Subcutaneous abdominal adipose tissue (tissue), 5 donors: ENCODE measurements around the gene ARFGEF2.

ENCODE experiments used
- H3K27ac ChIP-seq: one replicate; pipeline ENCODE4 v1.7.0; 2013; ENCODE audit warnings: low read depth, mild to moderate bottlenecking, inconsistent platforms, low read length, moderate library complexity
- H3K27me3 ChIP-seq, 5 donors: one replicate each; pipeline ENCODE4 v1.7.0; 2013; ENCODE audit warnings: low read length in 5 of 5, inconsistent platforms in 1 of 5; ENCODE audit not compliant: control insufficient read depth in 5 of 5, insufficient read depth in 4 of 5
- H3K36me3 ChIP-seq, 5 donors: one replicate each; pipeline ENCODE4 v1.7.0; 2013; ENCODE audit warnings: low read length in 5 of 5; ENCODE audit not compliant: control insufficient read depth in 5 of 5, insufficient read depth in 5 of 5
- H3K4me1 ChIP-seq, 5 donors: one replicate each; pipeline ENCODE4 v1.7.0; 2013; ENCODE audit warnings: low read length in 5 of 5, mild to moderate bottlenecking in 3 of 5, moderate library complexity in 1 of 5; ENCODE audit not compliant: control insufficient read depth in 5 of 5, insufficient read depth in 5 of 5
- H3K4me3 ChIP-seq, 5 donors: one replicate each; pipeline ENCODE4 v1.7.0; 2013; ENCODE audit warnings: low read length in 5 of 5, low read depth in 1 of 5
- H3K9ac ChIP-seq, 5 donors: one replicate each; pipeline ENCODE4 v1.7.0; 2013; ENCODE audit warnings: low read length in 5 of 5, mild to moderate bottlenecking in 4 of 5, moderate library complexity in 3 of 5
- H3K9me3 ChIP-seq, 5 donors: one replicate each; pipeline ENCODE4 v1.7.0; 2013; ENCODE audit warnings: low read length in 5 of 5; ENCODE audit not compliant: control insufficient read depth in 5 of 5
- donor health status: healthy.
- donor health status: healthy.
- donor health status: healthy.
- donor health status: healthy.
- donor health status: healthy.

Gene ARFGEF2

GRCh38 chr20:48924756-48925109, 3.2 kb downstream of the ARFGEF2 start:
- H3K9ac ChIP-seq, result peak overlapping the region in 1 of 5 donors; percentile 36
- H3K9me3 ChIP-seq, result no peaks in the 10 kb centered on the region
- H3K27me3 ChIP-seq, result no peaks in the 10 kb centered on the region
- peaks cover 3 to 55% (median 48%) of the 10 kb centered on the region in 5 donors for H3K4me1 ChIP-seq
- H3K4me3 ChIP-seq, result no peak overlapping the region
- H3K27ac ChIP-seq, result no peak overlapping the region
- no peaks in the 10 kb centered on the region for H3K36me3 ChIP-seq

DNA sequence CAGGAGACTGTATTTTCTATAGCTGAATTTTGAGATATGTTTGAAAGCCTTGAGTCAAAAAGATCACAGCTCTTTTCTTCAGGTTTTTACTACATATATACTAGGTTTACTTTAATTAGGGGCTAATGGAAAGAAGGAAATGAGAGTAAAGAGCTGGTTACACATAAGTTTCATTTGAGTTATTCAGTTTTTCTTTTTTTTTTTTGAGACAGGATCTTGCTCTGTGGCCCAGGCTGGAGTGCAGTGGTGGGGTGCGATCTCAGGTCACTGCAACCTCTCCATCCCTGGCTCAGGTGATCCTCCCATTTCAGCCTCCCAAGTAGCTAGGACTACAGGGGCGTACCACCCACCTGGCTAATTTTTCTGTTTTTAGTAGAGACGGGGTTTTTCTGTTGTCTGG, 4.8 kb downstream of the ARFGEF2 start:
- Histone ChIP-seq H3K9ac (no peak overlapping the region), H3K27me3 (no peaks in the 10 kb centered on the region), H3K36me3 (no peaks in the 10 kb centered on the region), H3K4me3 (no peak overlapping the region), H3K27ac (no peak overlapping the region), H3K4me1 (peaks cover 3 to 56% (median 45%) of the 10 kb centered on the region in 5 donors), H3K9me3 (no peaks in the 10 kb centered on the region)

DNA sequence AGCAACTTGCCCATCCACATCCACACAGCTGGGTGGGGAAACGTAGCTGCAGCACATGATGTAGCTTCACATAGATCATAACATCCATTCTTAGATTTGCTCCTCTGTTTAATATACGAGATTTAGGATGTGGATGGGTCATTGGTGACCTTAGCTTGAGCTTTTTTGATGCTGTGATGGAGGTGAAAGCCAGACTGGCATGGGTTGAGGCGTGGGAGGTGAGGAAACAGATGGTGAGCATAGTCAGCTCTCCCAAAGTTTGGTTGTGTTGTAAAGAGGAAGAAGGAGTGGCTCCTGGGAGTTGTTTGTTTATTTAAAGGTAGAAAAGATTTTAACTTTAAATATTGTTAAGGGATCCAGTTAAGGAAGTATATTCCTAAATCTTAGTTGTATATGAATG, 5.3 kb downstream of the ARFGEF2 start:
- peaks cover 3 to 55% (median 45%) of the 10 kb centered on the region in 5 donors for H3K4me1 ChIP-seq
- H3K9me3 ChIP-seq, result no peaks in the 10 kb centered on the region
- H3K27ac ChIP-seq, result no peak overlapping the region
- H3K4me3 ChIP-seq, result no peak overlapping the region
- H3K27me3 ChIP-seq, result no peaks in the 10 kb centered on the region
- no peak overlapping the region for H3K9ac ChIP-seq
- H3K36me3 ChIP-seq, result no peaks in the 10 kb centered on the region

GRCh38 chr20:48928832-48929725, 7.6 kb downstream of the ARFGEF2 start:
- H3K4me1 ChIP-seq, result peaks cover 0 to 33% (median 23%) of the 10 kb centered on the region in 5 donors
- no peak overlapping the region for H3K27ac ChIP-seq
- no peaks in the 10 kb centered on the region for H3K27me3 ChIP-seq
- H3K4me3 ChIP-seq, result no peak overlapping the region
- H3K36me3 ChIP-seq, result peaks cover 0 to 4% (median 0%) of the 10 kb centered on the region in 5 donors
- peak overlapping the region in 2 of 5 donors; percentile 17 to 35 for H3K9ac ChIP-seq
- H3K9me3 ChIP-seq, result no peaks in the 10 kb centered on the region

GRCh38 chr20:48930035-48930434, 8.5 kb downstream of the ARFGEF2 start:
- no peak overlapping the region for H3K4me3 ChIP-seq
- no peaks in the 10 kb centered on the region for H3K27me3 ChIP-seq
- H3K9me3 ChIP-seq, result no peaks in the 10 kb centered on the region
- H3K4me1 ChIP-seq, result peaks cover 0 to 24% (median 17%) of the 10 kb centered on the region in 5 donors
- no peak overlapping the region for H3K9ac ChIP-seq
- H3K27ac ChIP-seq, result no peak overlapping the region
- peaks cover 0 to 4% (median 0%) of the 10 kb centered on the region in 5 donors for H3K36me3 ChIP-seq

DNA sequence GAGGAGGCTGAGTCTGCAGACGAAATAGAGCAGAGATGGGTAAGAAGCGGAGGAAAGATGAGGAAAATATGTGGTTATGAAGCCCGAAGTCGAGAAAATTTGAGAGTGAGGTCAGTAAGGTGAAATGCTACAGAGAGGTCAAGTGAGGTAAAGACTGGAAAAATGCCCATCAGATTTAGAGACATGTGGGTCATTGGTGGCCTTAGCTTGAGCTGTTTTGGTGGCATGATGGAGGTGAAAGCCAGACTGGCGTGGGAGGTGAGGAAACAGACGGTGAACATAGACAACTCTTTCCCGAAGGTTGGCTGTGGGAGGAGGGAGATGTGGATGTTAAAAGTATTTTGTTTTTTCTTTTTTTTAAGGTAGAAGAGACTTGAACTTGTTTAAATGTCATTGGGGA, 9.4 kb downstream of the ARFGEF2 start:
- Histone ChIP-seq H3K9ac (no peak overlapping the region), H3K9me3 (no peaks in the 10 kb centered on the region), H3K4me1 (peaks cover 0 to 24% (median 17%) of the 10 kb centered on the region in 5 donors), H3K27ac (no peak overlapping the region), H3K4me3 (no peak overlapping the region), H3K27me3 (no peaks in the 10 kb centered on the region), H3K36me3 (peaks cover 0 to 4% (median 0%) of the 10 kb centered on the region in 5 donors)

GRCh38 chr20:48931527-48932374, 10.2 kb downstream of the ARFGEF2 start:
- peaks cover 0 to 4% (median 0%) of the 10 kb centered on the region in 5 donors for H3K36me3 ChIP-seq
- peaks cover 0 to 20% (median 15%) of the 10 kb centered on the region in 5 donors for H3K4me1 ChIP-seq
- no peak overlapping the region for H3K9ac ChIP-seq
- H3K9me3 ChIP-seq, result no peaks in the 10 kb centered on the region
- H3K4me3 ChIP-seq, result no peak overlapping the region
- H3K27ac ChIP-seq, result no peak overlapping the region
- H3K27me3 ChIP-seq, result no peaks in the 10 kb centered on the region

GRCh38 chr20:48932375-48932941, 10.9 kb downstream of the ARFGEF2 start:
- H3K27ac ChIP-seq, result no peak overlapping the region

DNA sequence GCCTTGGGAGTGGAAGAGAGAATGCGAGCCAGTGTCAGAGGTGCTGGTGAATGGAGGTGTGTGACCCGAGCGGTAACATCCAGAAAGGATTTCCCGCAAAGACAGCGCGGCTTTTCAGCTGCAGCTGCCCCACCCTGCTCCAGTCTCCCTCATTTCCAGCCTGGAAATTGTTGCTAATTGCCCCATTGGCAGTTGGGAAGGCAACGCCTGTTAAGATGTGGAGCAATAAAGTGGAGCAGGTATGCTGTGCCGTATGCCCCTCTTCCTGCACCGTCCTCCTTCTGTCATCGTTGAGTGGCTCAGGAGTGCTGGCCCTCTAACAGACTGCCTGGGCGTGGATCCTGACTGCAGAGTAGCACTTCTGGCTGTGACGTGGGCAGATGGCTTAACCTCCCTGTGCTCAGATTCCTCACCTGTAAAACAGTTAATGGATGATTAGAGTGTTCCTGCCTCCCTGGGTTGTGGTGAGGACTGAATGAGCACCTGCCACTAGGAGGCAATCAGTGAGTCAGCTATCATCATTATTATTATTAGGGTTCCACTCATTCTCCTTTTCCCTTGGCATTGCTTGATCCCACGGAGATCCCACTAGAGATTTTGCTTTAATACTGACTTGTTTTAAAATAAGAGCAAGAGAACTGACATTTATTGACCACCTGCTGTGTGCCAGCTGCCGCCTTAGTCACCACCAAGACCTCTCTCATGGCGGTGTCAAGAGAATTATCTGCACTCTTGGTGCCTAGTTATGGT, 11.7 kb downstream of the ARFGEF2 start:
- Histone ChIP-seq H3K36me3 (peaks cover 0 to 4% (median 0%) of the 10 kb centered on the region in 5 donors), H3K27ac (no peak overlapping the region), H3K9me3 (no peaks in the 10 kb centered on the region), H3K9ac (no peak overlapping the region), H3K4me1 (peaks cover 0 to 20% (median 19%) of the 10 kb centered on the region in 5 donors), H3K4me3 (no peak overlapping the region), H3K27me3 (no peaks in the 10 kb centered on the region)

More at GRCh38 chr20:48932375-48932941, 10.9 kb downstream of the ARFGEF2 start:
- peaks cover 0 to 4% (median 0%) of the 10 kb centered on the region in 5 donors for H3K36me3 ChIP-seq
- peaks cover 0 to 20% (median 15%) of the 10 kb centered on the region in 5 donors for H3K4me1 ChIP-seq
- H3K27me3 ChIP-seq, result no peaks in the 10 kb centered on the region
- no peaks in the 10 kb centered on the region for H3K9me3 ChIP-seq
- H3K4me3 ChIP-seq, result no peak overlapping the region
- H3K9ac ChIP-seq, result no peak overlapping the region
